H1 (cell line): Measurements from ENCODE around the gene SBF2. TPM values are rescaled to one million over a fixed set of nuclear protein-coding genes. Genes with fewer than 3 reads are reported as not detected.

ENCODE experiments used
- CTCF ChIA-PET: fragments of 300-600 bp; sonication (Branson Sonifier 250); formaldehyde crosslinking; loops from one replicate; lab custom pipeline; 2021; ENCODE audit not compliant: partially characterized antibody; lab: Charles Lee
- POLR2A ChIA-PET: fragments of 300-600 bp; sonication (Branson Sonifier 250); formaldehyde crosslinking; loops from one replicate; lab custom pipeline; 2021; ENCODE audit warnings: inconsistent platforms; ENCODE audit not compliant: partially characterized antibody; lab: Charles Lee
- DNase-seq, 2 experiments: peaks; one replicate each; pipeline versions ENCODE4 v3.0.0 to v3.0.0-alpha.2; 2010 to 2022; ENCODE audit warnings: low spot score in 2 of 2, low read depth in 1 of 2, mixed read lengths in 1 of 2
- FAIRE-seq: peaks from 2 replicates; lab custom pipeline; 2011; peaks lifted over from hg19 to GRCh38; lab: Jason Lieb, UNC
- H2AFZ ChIP-seq: 2 replicates; pipeline ENCODE4 v1.8.1; 2012; ENCODE audit warnings: low read length, inconsistent platforms
- H2AK5ac ChIP-seq: 2 replicates; pipeline ENCODE4 v1.6.1; 2013; ENCODE audit warnings: low read depth, low read length
- H2BK120ac ChIP-seq: replicated peaks from 2 replicates; pipeline ENCODE3; 2013; ENCODE audit warnings: low read depth, low read length, inconsistent platforms
- H2BK12ac ChIP-seq: 2 replicates; pipeline ENCODE4 v1.6.1; 2013; ENCODE audit warnings: low read depth, low read length
- H2BK15ac ChIP-seq: 2 replicates; pipeline ENCODE4 v1.6.1; 2013; ENCODE audit warnings: low read length
- H2BK20ac ChIP-seq: 2 replicates; pipeline ENCODE4 v1.6.1; 2013; ENCODE audit warnings: low read length
- H2BK5ac ChIP-seq: 2 replicates; pipeline ENCODE4 v1.6.1; 2013; ENCODE audit warnings: low read depth, low read length
- H3K14ac ChIP-seq: 2 replicates; pipeline ENCODE4 v1.6.1; 2013; ENCODE audit warnings: inconsistent platforms; ENCODE audit not compliant: insufficient read length
- H3K18ac ChIP-seq: 2 replicates; pipeline ENCODE4 v1.6.1; 2013; ENCODE audit warnings: low read length; ENCODE audit errors: extremely low read depth
- H3K23ac ChIP-seq: 2 replicates; pipeline ENCODE4 v1.6.1; 2013; ENCODE audit warnings: inconsistent platforms; ENCODE audit not compliant: insufficient read length
- H3K23me2 ChIP-seq: 2 replicates; pipeline ENCODE4 v1.6.1; 2013; ENCODE audit warnings: low read depth, low read length
- H3K27ac ChIP-seq: 2 replicates; pipeline ENCODE4 v1.6.1; 2011; ENCODE audit warnings: low read depth, low read length, inconsistent platforms
- H3K27me3 ChIP-seq, 4 experiments: replicated peaks in 1 of 4; 1 replicate in 1 of 4; 2 replicates in 3 of 4; pipeline versions ENCODE4 v1.6.1 to v1.8.1; 2011 to 2013; ENCODE audit warnings: low read length in 3 of 4, mild to moderate bottlenecking in 3 of 4, inconsistent platforms in 2 of 4, mixed read lengths in 2 of 4, moderate library complexity in 1 of 4; ENCODE audit not compliant: control insufficient read depth in 3 of 4, insufficient read depth in 3 of 4; ENCODE audit errors: extremely low read depth in 1 of 4
- H3K36me3 ChIP-seq, 4 experiments: 2 replicates each; pipeline versions ENCODE4 v1.6.1 to v1.8.1; 2011 to 2013; ENCODE audit warnings: mild to moderate bottlenecking in 4 of 4, low read length in 3 of 4, moderate library complexity in 2 of 4, control low read depth in 1 of 4, inconsistent platforms in 1 of 4; ENCODE audit not compliant: insufficient read depth in 4 of 4, control insufficient read depth in 2 of 4
- H3K4ac ChIP-seq: replicated peaks from 2 replicates; pipeline ENCODE3; 2013; ENCODE audit warnings: low read length, low read depth, mixed read lengths, inconsistent platforms; ENCODE audit not compliant: insufficient read length
- H3K4me1 ChIP-seq, 4 experiments: replicated peaks in 1 of 4; 1 replicate in 1 of 4; 2 replicates in 3 of 4; pipeline versions ENCODE4 v1.6.1 to v1.8.1; 2011 to 2013; ENCODE audit warnings: low read length in 3 of 4, inconsistent platforms in 2 of 4, mixed read lengths in 1 of 4; ENCODE audit not compliant: insufficient read depth in 4 of 4, control insufficient read depth in 3 of 4
- H3K4me2 ChIP-seq, 2 experiments: 2 replicates each; pipeline versions ENCODE4 v1.6.1 to v1.8.1; 2011 to 2013; ENCODE audit warnings: low read depth in 2 of 2, low read length in 2 of 2, control low read depth in 1 of 2, inconsistent platforms in 1 of 2, mild to moderate bottlenecking in 1 of 2; ENCODE audit not compliant: insufficient read depth in 1 of 2
- H3K4me3 ChIP-seq, 4 experiments: fragments of 200-600, 300-600 bp in 1 of 4; sonication (generic), shearing (Covaris generic), sonication (Bioruptor Twin) in 1 of 4; 2 replicates each; pipeline versions ENCODE4 v1.5.1 to v1.8.1; 2011 to 2016; ENCODE audit warnings: low read length in 4 of 4, low read depth in 3 of 4, control low read depth in 2 of 4, inconsistent platforms in 2 of 4, mild to moderate bottlenecking in 2 of 4, mixed read lengths in 1 of 4, moderate library complexity in 1 of 4; ENCODE audit not compliant: insufficient read depth in 2 of 4; ENCODE audit errors: extremely low read depth in 1 of 4
- H3K56ac ChIP-seq: replicated peaks from 2 replicates; pipeline ENCODE3; 2013; ENCODE audit warnings: low read depth, mild to moderate bottlenecking, mixed read lengths, low read length, inconsistent platforms; ENCODE audit not compliant: insufficient read length
- H3K79me1 ChIP-seq: 2 replicates; pipeline ENCODE4 v1.6.1; 2013; ENCODE audit warnings: low read depth, low read length, control low read depth
- H3K79me2 ChIP-seq, 2 experiments: 2 replicates each; pipeline versions ENCODE4 v1.6.1 to v1.8.1; 2012 to 2013; ENCODE audit warnings: low read length in 2 of 2, mild to moderate bottlenecking in 2 of 2, inconsistent platforms in 1 of 2; ENCODE audit not compliant: insufficient read depth in 2 of 2, control insufficient read depth in 1 of 2
- H3K9ac ChIP-seq, 4 experiments: replicated peaks in 1 of 4; 1 replicate in 1 of 4; 2 replicates in 3 of 4; pipeline versions ENCODE4 v1.6.1 to v1.8.1; 2011 to 2013; ENCODE audit warnings: low read depth in 3 of 4, low read length in 3 of 4, control low read depth in 2 of 4, mild to moderate bottlenecking in 2 of 4, moderate library complexity in 2 of 4, inconsistent platforms in 1 of 4; ENCODE audit errors: extremely low read depth in 1 of 4
- H3K9me3 ChIP-seq, 2 experiments: 2 replicates each; pipeline versions ENCODE4 v1.6.1 to v1.8.1; 2012 to 2013; ENCODE audit warnings: mild to moderate bottlenecking in 2 of 2, moderate library complexity in 2 of 2, control low read depth in 1 of 2, inconsistent platforms in 1 of 2, low read depth in 1 of 2, low read length in 1 of 2, mixed read lengths in 1 of 2; ENCODE audit not compliant: insufficient read depth in 2 of 2
- H4K20me1 ChIP-seq, 2 experiments: replicated peaks in 1 of 2; 2 replicates each; pipeline versions ENCODE3 to v1.8.1; 2011 to 2013; ENCODE audit warnings: inconsistent platforms in 2 of 2, low read length in 2 of 2, mild to moderate bottlenecking in 1 of 2; ENCODE audit not compliant: insufficient read depth in 2 of 2, control insufficient read depth in 1 of 2
- H4K5ac ChIP-seq: 2 replicates; pipeline ENCODE4 v1.6.1; 2013; ENCODE audit warnings: low read length, low read depth, mixed read lengths, inconsistent platforms; ENCODE audit not compliant: insufficient read length
- H4K8ac ChIP-seq: 2 replicates; pipeline ENCODE4 v1.8.0; 2013; ENCODE audit warnings: mild to moderate bottlenecking, moderate library complexity, low read length, inconsistent platforms; ENCODE audit not compliant: insufficient read depth; ENCODE audit errors: extremely low read depth
- H4K91ac ChIP-seq: replicated peaks from 2 replicates; pipeline ENCODE3; 2013; ENCODE audit warnings: low read length, mixed read lengths, inconsistent platforms; ENCODE audit not compliant: insufficient read length
- BACH1 ChIP-seq: IDR thresholded peaks from 2 replicates; pipeline ENCODE4 v1.6.1; 2012; ENCODE audit warnings: low read length, improper control_type of control experiment
- EP300 ChIP-seq, 2 experiments: IDR thresholded peaks; 1 replicate in 1 of 2; 2 replicates in 1 of 2; pipeline ENCODE4 v1.6.1; 2011 to 2012; ENCODE audit warnings: low read depth in 2 of 2, low read length in 2 of 2, mild to moderate bottlenecking in 2 of 2, borderline replicate concordance in 1 of 2, inconsistent platforms in 1 of 2, moderate library complexity in 1 of 2
- RAD21 ChIP-seq, 2 experiments: IDR thresholded peaks in 1 of 2; conservative IDR thresholded peaks in 1 of 2; 2 replicates each; pipeline ENCODE4 v1.6.1; 2011; ENCODE audit warnings: low read depth in 2 of 2, low read length in 2 of 2, improper control_type of control experiment in 1 of 2, inconsistent platforms in 1 of 2, mild to moderate bottlenecking in 1 of 2, moderate library complexity in 1 of 2
- RFX5 ChIP-seq: IDR thresholded peaks from 2 replicates; pipeline ENCODE4 v1.6.1; 2011; ENCODE audit warnings: low read depth, low read length, improper control_type of control experiment, borderline replicate concordance
- SIX5 ChIP-seq: IDR thresholded peaks from 2 replicates; pipeline ENCODE4 v1.6.1; 2011; ENCODE audit warnings: mild to moderate bottlenecking, low read depth, low read length
- SUZ12 ChIP-seq: fragments of 200-600 bp; sonication (generic); IDR thresholded peaks from 2 replicates; pipeline ENCODE4 v1.6.1; 2012; ENCODE audit warnings: mild to moderate bottlenecking, inconsistent platforms, low read length, moderate library complexity, mixed read lengths
- TAF7 ChIP-seq: optimal IDR thresholded peaks from 2 replicates; pipeline ENCODE3; 2011; ENCODE audit warnings: low read depth, mild to moderate bottlenecking, inconsistent platforms, low read length, moderate library complexity, borderline replicate concordance
- TBP ChIP-seq: IDR thresholded peaks from 2 replicates; pipeline ENCODE4 v1.6.1; 2011; ENCODE audit warnings: low read depth, low read length, improper control_type of control experiment
- WGBS, 2 experiments: shearing (Covaris generic) in 1 of 2; methylation state at CpG; one replicate each; pipeline versions ENCODE4 v1.1.6 to v1.1.7; 2013 to 2015; ENCODE audit warnings: low lambda C conversion rate in 2 of 2, mixed read lengths in 2 of 2, inconsistent platforms in 1 of 2, low coverage in 1 of 2, missing lambda C conversion rate in 1 of 2; ENCODE audit not compliant: insufficient replicate concordance in 2 of 2, insufficient coverage in 1 of 2, insufficient read length in 1 of 2; ENCODE audit errors: extremely low coverage in 1 of 2, missing lambda C conversion rate in 1 of 2; 5-methylcytosine and 5-hydroxymethylcytosine counted together
- polyA plus RNA-seq, 7 experiments: library from polyadenylated mRNA; depleted of rRNA in 3 of 7; stranded (reverse) in 5 of 7; unstranded in 2 of 7; fragments of >200 nt in 5 of 7; fragments of 200-250 nt in 2 of 7; gene quantifications; 1 replicate in 5 of 7; 2 replicates in 1 of 7; 4 replicates in 1 of 7; pipeline versions ENCODE4 v1.2.1 to v1.2.3, GENCODE V29; 2011 to 2013; ENCODE audit warnings: missing spikeins in 2 of 7, mixed read lengths in 2 of 7
- total RNA-seq: library from RNA; stranded (reverse); fragmentation: NEBNext Ultra II Directional; extraction: Animal tissue kit (Norgen Biotek cat#: 25700); gene quantifications from 2 replicates; pipeline ENCODE4 v1.2.1, GENCODE V29; 2021
- TF ChIP-seq, protein P1 (sequence below): IDR thresholded peaks from 2 replicates; pipeline ENCODE4 v1.6.1; 2012; ENCODE audit warnings: inconsistent platforms

SBF2 gene
- total and polyA plus RNA-seq, 2 of the 8 experiments (the other 6 are each of a cell fraction or from before 2014, with no cell fraction given): 36.7 to 50.5 TPM

GRCh38 chr11:9823887-9824385 is 470.1 kb downstream of the SBF2 start:
- Histone ChIP-seq H2AFZ (no peak overlapping the region), H3K79me2 (no peaks in the 10 kb centered on the region), H3K4me2 (no peak overlapping the region), H4K91ac (no peak overlapping the region), H2BK15ac (no peak overlapping the region), H3K27ac (no peak overlapping the region), H4K8ac (no peak overlapping the region), H3K18ac (no peak overlapping the region), H3K14ac (no peak overlapping the region), H2BK5ac (no peak overlapping the region), H4K20me1 (no peaks in the 10 kb centered on the region), H3K36me3 (no peaks in the 10 kb centered on the region), H3K4me1 (peaks cover 0 to 10% (median 8%) of the 10 kb centered on the region in 4 experiments; a peak in 4 of 7 replicates), H3K23me2 (no peaks in the 10 kb centered on the region; the same call in 1 of the 2 replicates), H2BK120ac (no peak overlapping the region), H4K5ac (no peak overlapping the region), H3K27me3 (no peaks in the 10 kb centered on the region), H2BK20ac (no peak overlapping the region), H3K56ac (no peak overlapping the region), H2BK12ac (no peak overlapping the region), H2AK5ac (no peak overlapping the region), H3K9me3 (no peaks in the 10 kb centered on the region), H3K4ac (no peak overlapping the region), H3K4me3 (no peak overlapping the region), H3K9ac (no peak overlapping the region), H3K79me1 (no peaks in the 10 kb centered on the region), H3K23ac (no peak overlapping the region)
- WGBS, 2 experiments: 92% methylated on average over 5 of the region's 5 CpGs; no CpG with 5 or more reads in 1 of the 2 experiments
- FAIRE-seq (no peak), DNase-seq (no peak)
- CTCF ChIA-PET: interaction anchor here (1.0 kb wide), 1 partner anchor 37 kb away, joined by 4 read pairs; no protein-coding TSS in a partner anchor
- POLR2A ChIA-PET: no interaction called here
- TF ChIP-seq, protein P1, sequence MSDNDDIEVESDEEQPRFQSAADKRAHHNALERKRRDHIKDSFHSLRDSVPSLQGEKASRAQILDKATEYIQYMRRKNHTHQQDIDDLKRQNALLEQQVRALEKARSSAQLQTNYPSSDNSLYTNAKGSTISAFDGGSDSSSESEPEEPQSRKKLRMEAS: no peak
- TF ChIP-seq EP300 (IDR thresholded peaks at IDR 0.05; ENCODE audit: borderline replicate concordance in 1 of 2, low read depth in 2 of 2, low read length in 2 of 2): no peak
- TF ChIP-seq SUZ12: no peak
- TF ChIP-seq TBP: no peak
- TF ChIP-seq BACH1: no peak
- no peak for TF ChIP-seq TAF7
- TF ChIP-seq RAD21 (IDR thresholded peaks at IDR 0.05 in 1 of 2, conservative IDR thresholded peaks at IDR 0.05 in 1 of 2; ENCODE audit: low read depth in 2 of 2, low read length in 2 of 2): no peak
- no peak for TF ChIP-seq SIX5
- no peak for TF ChIP-seq RFX5
